Measurements from ENCODE around the gene PIK3CD. TPM values are rescaled to one million over a fixed set of nuclear protein-coding genes. Genes with fewer than 3 reads are reported as not detected.
"Not testable (repeated sequence)": the region's sequence is repeated elsewhere in the genome, so short reads cannot be mapped to it uniquely, and the experiment has no call there.

The PIK3CD gene
- total RNA-seq, 1 donor: 3.0 TPM

GRCh38 chr1:9746211-9746610 is 94.7 kb downstream of the PIK3CD start:
- no peak for TF ChIP-seq CTCF (IDR thresholded peaks at IDR 0.05; ENCODE audit: insufficient read depth, low read length)
- DNase-seq (ENCODE audit: low read depth): peak; percentile 40
- no peak overlapping the region for H3K4me3 ChIP-seq (ENCODE audit: low read depth, low read length)

GRCh38 chr1:9746651-9747050 is 95.1 kb downstream of the PIK3CD start:
- H3K4me3 ChIP-seq (ENCODE audit: low read depth, low read length): no peak overlapping the region
- TF ChIP-seq CTCF (IDR thresholded peaks at IDR 0.05; ENCODE audit: insufficient read depth, low read length): no peak
- DNase-seq (ENCODE audit: low read depth): no peak

GRCh38 chr1:9748391-9748790 is 96.9 kb downstream of the PIK3CD start:
- not testable (repeated sequence) for DNase-seq (ENCODE audit: low read depth); H3K4me3 ChIP-seq (ENCODE audit: low read depth, low read length)

- no peak overlapping the region for H3K4me3 ChIP-seq (ENCODE audit: low read depth, low read length)
- TF ChIP-seq CTCF (IDR thresholded peaks at IDR 0.05; ENCODE audit: insufficient read depth, low read length): no peak
- DNase-seq (ENCODE audit: low read depth): no peak
Measured at GRCh38 chr1:9749361-9749760, 97.8 kb downstream of the PIK3CD start.

GRCh38 chr1:9751971-9752370 is 100.4 kb downstream of the PIK3CD start:
- DNase-seq (ENCODE audit: low read depth): no peak
- no peak overlapping the region for H3K4me3 ChIP-seq (ENCODE audit: low read depth, low read length)
- TF ChIP-seq CTCF (IDR thresholded peaks at IDR 0.05; ENCODE audit: insufficient read depth, low read length): no peak

- H3K4me3 ChIP-seq (ENCODE audit: low read depth, low read length): no peak overlapping the region
- TF ChIP-seq CTCF (IDR thresholded peaks at IDR 0.05; ENCODE audit: insufficient read depth, low read length): no peak
- DNase-seq (ENCODE audit: low read depth): peak; percentile 86
Measured at GRCh38 chr1:9753121-9753531, 101.6 kb downstream of the PIK3CD start.

- TF ChIP-seq CTCF (IDR thresholded peaks at IDR 0.05; ENCODE audit: insufficient read depth, low read length): no peak
- no peak overlapping the region for H3K4me3 ChIP-seq (ENCODE audit: low read depth, low read length)
- DNase-seq (ENCODE audit: low read depth): no peak
Measured at GRCh38 chr1:9755441-9755995, 104.0 kb downstream of the PIK3CD start.
